HG03064 (cell line): ENCODE data around the gene PRSS33.
A peak's percentile ranks its signal among the peaks of the same experiment; 100 is the strongest.

Experiments used
- ATAC-seq: cut with Tn5 transposase; IDR thresholded peaks from one replicate; pipeline ENCODE4 v1.9.1; 2021; ENCODE audit warnings: low read depth; ENCODE audit not compliant: unreplicated experiment

PRSS33 gene

GRCh38 chr16:2779151-2779920 lies 8.0 kb downstream of the PRSS33 start:
- ATAC-seq, result no peak

- ATAC-seq, result no peak
Observed at GRCh38 chr16:2778630-2778958, 8.8 kb downstream of the PRSS33 start.

GRCh38 chr16:2777903-2778629 lies 9.3 kb downstream of the PRSS33 start:
- ATAC-seq, result no peak

- peak; percentile 66 for ATAC-seq
Observed at GRCh38 chr16:2777231-2777902, 10.0 kb downstream of the PRSS33 start, which contains the start of gene ELOB. Gene ELOB, minus strand, starts transcription at chr16:2777280. Its CDS starts 41 bp downstream, at chr16:2777239.

GRCh38 chr16:2776500-2777139 lies 10.7 kb downstream of the PRSS33 start:
- ATAC-seq, result peak; percentile 20

- no peak for ATAC-seq
Observed at GRCh38 chr16:2775765-2776499, 11.4 kb downstream of the PRSS33 start.

- no peak for ATAC-seq
Observed at GRCh38 chr16:2775131-2775716, 12.1 kb downstream of the PRSS33 start.

GRCh38 chr16:2774161-2774891 lies 13.0 kb downstream of the PRSS33 start:
- no peak for ATAC-seq

GRCh38 chr16:2773188-2773968 lies 14.0 kb downstream of the PRSS33 start:
- ATAC-seq, result no peak

GRCh38 chr16:2771496-2772402 lies 15.6 kb downstream of the PRSS33 start:
- no peak for ATAC-seq

GRCh38 chr16:2770057-2770951 lies 17.1 kb downstream of the PRSS33 start:
- no peak for ATAC-seq

- ATAC-seq, result no peak
Observed at GRCh38 chr16:2769675-2770056, 17.7 kb downstream of the PRSS33 start.

- ATAC-seq, result no peak
Observed at GRCh38 chr16:2769100-2769529, 18.2 kb downstream of the PRSS33 start.

- no peak for ATAC-seq
Observed at GRCh38 chr16:2768403-2769089, 18.8 kb downstream of the PRSS33 start.

GRCh38 chr16:2767891-2768290 lies 19.5 kb downstream of the PRSS33 start:
- ATAC-seq, result no peak

GRCh38 chr16:2767140-2767731 lies 20.1 kb downstream of the PRSS33 start:
- ATAC-seq, result no peak
